BE2C (cell line): ENCODE measurements around the gene TAF6.

Experiments
- DNase-seq: peaks from one replicate; pipeline ENCODE4 v3.0.0-alpha.2; 2020
- H3K27me3 ChIP-seq: fragments of 250-450 bp; sonication (Bioruptor Pico); 2 replicates; pipeline ENCODE4 v1.5.1; 2020; ENCODE audit warnings: mild to moderate bottlenecking
- H3K36me3 ChIP-seq: fragments of 250-450 bp; sonication (Bioruptor Pico); 2 replicates; pipeline ENCODE4 v1.5.1; 2020; ENCODE audit warnings: mild to moderate bottlenecking
- H3K4me1 ChIP-seq: fragments of 250-450 bp; sonication (Bioruptor Pico); 2 replicates; pipeline ENCODE4 v1.5.1; 2020
- H3K4me3 ChIP-seq: 2 replicates; pipeline ENCODE4 v1.5.1; 2011; ENCODE audit warnings: low read depth, low read length
- H3K9me3 ChIP-seq: fragments of 250-450 bp; sonication (Bioruptor Pico); 2 replicates; pipeline ENCODE4 v1.5.1; 2020
- CTCF ChIP-seq: IDR thresholded peaks from 2 replicates; pipeline ENCODE4 v1.5.1; 2012; ENCODE audit warnings: mild to moderate bottlenecking, low read depth, low read length

The TAF6 gene

GRCh38 chr7:100142461-100142860 lies 23.3 kb upstream of the TAF6 start:
- H3K4me1 ChIP-seq: no peaks in the 10 kb centered on the region
- no peaks in the 10 kb centered on the region for H3K27me3 ChIP-seq
- no peak for DNase-seq
- no peak overlapping the region for H3K4me3 ChIP-seq
- H3K36me3 ChIP-seq: no peaks in the 10 kb centered on the region
- no peak for TF ChIP-seq CTCF
- H3K9me3 ChIP-seq: no peaks in the 10 kb centered on the region

GRCh38 chr7:100141555-100141949 lies 22.4 kb upstream of the TAF6 start:
- H3K36me3 ChIP-seq: no peaks in the 10 kb centered on the region
- no peaks in the 10 kb centered on the region for H3K9me3 ChIP-seq
- H3K4me3 ChIP-seq: no peak overlapping the region
- H3K4me1 ChIP-seq: no peaks in the 10 kb centered on the region
- no peak for TF ChIP-seq CTCF
- DNase-seq: no peak
- H3K27me3 ChIP-seq: no peaks in the 10 kb centered on the region

GRCh38 chr7:100137851-100138760 lies 18.9 kb upstream of the TAF6 start:
- no peak overlapping the region for H3K4me3 ChIP-seq
- TF ChIP-seq CTCF: no peak
- no peak for DNase-seq

GRCh38 chr7:100132697-100133151 lies 13.6 kb upstream of the TAF6 start:
- TF ChIP-seq CTCF: peak; percentile 99
- H3K36me3 ChIP-seq: no peaks in the 10 kb centered on the region
- peak; percentile 81 for DNase-seq

More at GRCh38 chr7:100137851-100138760, 18.9 kb upstream of the TAF6 start:
- H3K4me1 ChIP-seq: no peaks in the 10 kb centered on the region
- H3K27me3 ChIP-seq: peaks cover 5% of the 10 kb centered on the region; the same call in 1 of the 2 replicates
- no peaks in the 10 kb centered on the region for H3K9me3 ChIP-seq
- no peaks in the 10 kb centered on the region for H3K36me3 ChIP-seq

GRCh38 chr7:100132126-100132525 lies 13.0 kb upstream of the TAF6 start:
- no peak for TF ChIP-seq CTCF
- Histone ChIP-seq H3K36me3 (no peaks in the 10 kb centered on the region), H3K4me1 (peaks cover 3% of the 10 kb centered on the region), H3K27me3 (peaks cover 5% of the 10 kb centered on the region; the same call in 1 of the 2 replicates), H3K4me3 (no peak overlapping the region), H3K9me3 (no peaks in the 10 kb centered on the region)
- no peak for DNase-seq

More at GRCh38 chr7:100132697-100133151, 13.6 kb upstream of the TAF6 start:
- peaks cover 3% of the 10 kb centered on the region for H3K4me1 ChIP-seq
- H3K27me3 ChIP-seq: peaks cover 5% of the 10 kb centered on the region; the same call in 1 of the 2 replicates
- no peak overlapping the region for H3K4me3 ChIP-seq
- no peaks in the 10 kb centered on the region for H3K9me3 ChIP-seq
